GM12878 (cell line): ENCODE measurements around the gene PLP2. TPM values are rescaled to one million over a fixed set of nuclear protein-coding genes. Genes with fewer than 3 reads are reported as not detected.

ENCODE experiments used
- ATAC-seq: fragments of 200-7000 bp; cut with Tn5 transposase; 3 replicates; pipeline ENCODE4 v1.9.1; 2020; ENCODE audit warnings: mild to moderate bottlenecking, moderate library complexity
- BruUV-seq: library from RNA; stranded (reverse); fragments of 400-500 nt; replicated peaks from 2 replicates; lab custom pipeline; 2021; lab: Mats Ljungman, UMichigan
- CTCF ChIA-PET: fragments of 300-600 bp; sonication (Branson Sonifier 250); formaldehyde crosslinking; extraction: SDS; loops from one replicate; lab custom pipeline; 2021; ENCODE audit warnings: inconsistent platforms; lab: Yijun Ruan, JAX
- POLR2A ChIA-PET: fragments of 350-600 bp; formaldehyde crosslinking; extraction: SDS; loops from one replicate; lab custom pipeline; 2021; ENCODE audit warnings: inconsistent platforms; lab: Charles Lee
- RAD21 ChIA-PET: fragments of 300-600 bp; sonication (Branson Sonifier 250); formaldehyde crosslinking; loops from one replicate; lab custom pipeline; 2023; ENCODE audit warnings: antibody characterized with exemption; ENCODE audit not compliant: unreplicated experiment; lab: Charles Lee
- SMC1A ChIA-PET: fragments of 300-600 bp; sonication (Branson Sonifier 250); formaldehyde crosslinking; loops from one replicate; lab custom pipeline; 2023; ENCODE audit not compliant: unreplicated experiment, uncharacterized antibody; lab: Charles Lee
- DNase-seq: peaks from one replicate; pipeline ENCODE4 v3.0.0-alpha.2; 2011; ENCODE audit warnings: low read depth, low spot score
- FAIRE-seq: peaks from 3 replicates; lab custom pipeline; 2011; peaks lifted over from hg19 to GRCh38; lab: Jason Lieb, UNC
- H2AFZ ChIP-seq: 2 replicates; pipeline ENCODE4 v1.6.0; 2011; ENCODE audit warnings: low read depth, low read length, control low read depth; ENCODE audit not compliant: control insufficient read depth
- H3K27ac ChIP-seq: 2 replicates; pipeline ENCODE4 v1.5.1; 2011; ENCODE audit warnings: control low read depth; ENCODE audit not compliant: control insufficient read depth, insufficient read depth
- H3K27me3 ChIP-seq, 2 experiments: replicated peaks in 1 of 2; 2 replicates each; pipeline versions ENCODE4 v1.6.0 to v1.6.1; 2011; ENCODE audit warnings: low read length in 1 of 2; ENCODE audit not compliant: control insufficient read depth in 2 of 2, insufficient read depth in 2 of 2
- H3K36me3 ChIP-seq, 2 experiments: 2 replicates each; pipeline ENCODE4 v1.5.1; 2011; ENCODE audit warnings: low read length in 1 of 2; ENCODE audit not compliant: control insufficient read depth in 2 of 2, insufficient read depth in 2 of 2
- H3K4me1 ChIP-seq: 2 replicates; pipeline ENCODE4 v1.6.1; 2011; ENCODE audit warnings: mild to moderate bottlenecking, low read length, moderate library complexity, mixed read lengths; ENCODE audit not compliant: control insufficient read depth, insufficient read depth
- H3K4me2 ChIP-seq: 2 replicates; pipeline ENCODE4 v1.6.0; 2011; ENCODE audit warnings: control low read depth; ENCODE audit not compliant: control insufficient read depth, insufficient read depth
- H3K4me3 ChIP-seq: fragments of 200-600 bp; sonication (generic); 2 replicates; pipeline ENCODE4 v1.5.1; 2016
- H3K79me2 ChIP-seq: 2 replicates; pipeline ENCODE4 v1.6.0; 2011; ENCODE audit warnings: low read length; ENCODE audit not compliant: control insufficient read depth, insufficient read depth
- H3K9ac ChIP-seq: 2 replicates; pipeline ENCODE4 v1.8.0; 2011; ENCODE audit warnings: low read length, control low read depth, mixed read lengths; ENCODE audit not compliant: control insufficient read depth, insufficient read depth
- H3K9me3 ChIP-seq: replicated peaks from 3 replicates; pipeline ENCODE4 v1.5.1; 2011; ENCODE audit warnings: mild to moderate bottlenecking, low read length; ENCODE audit not compliant: control insufficient read depth, insufficient read depth
- H4K20me1 ChIP-seq: 2 replicates; pipeline ENCODE4 v1.6.0; 2011; ENCODE audit not compliant: control insufficient read depth, insufficient read depth
- EP300 ChIP-seq, 2 experiments: fragments of 150-350 bp in 1 of 2; IDR thresholded peaks; 2 replicates each; pipeline ENCODE4 v1.6.1; 2011 to 2012; ENCODE audit warnings: low read depth in 2 of 2, low read length in 2 of 2, borderline replicate concordance in 1 of 2, improper control_type of control experiment in 1 of 2, inconsistent platforms in 1 of 2; ENCODE audit not compliant: control insufficient read depth in 1 of 2
- GABPA ChIP-seq: IDR thresholded peaks from 2 replicates; pipeline ENCODE4 v1.6.1; 2014; ENCODE audit warnings: antibody characterized with exemption, low read depth, mild to moderate bottlenecking, inconsistent platforms
- HDAC6 ChIP-seq: fragments of 200-600 bp; sonication (generic); IDR thresholded peaks from one replicate; pipeline ENCODE4 v1.8.0; 2017; ENCODE audit warnings: antibody characterized with exemption; ENCODE audit not compliant: unreplicated experiment
- IRF4 ChIP-seq: IDR thresholded peaks from 2 replicates; pipeline ENCODE4 v1.6.1; 2011; ENCODE audit warnings: low read depth, low read length
- IRF5 ChIP-seq: fragments of 450-650 bp; IDR thresholded peaks from 2 replicates; pipeline ENCODE4 v1.6.1; 2017; ENCODE audit warnings: borderline replicate concordance
- MEF2B ChIP-seq: fragments of 450-650 bp; IDR thresholded peaks from 2 replicates; pipeline ENCODE4 v1.6.1; 2018; ENCODE audit warnings: mild to moderate bottlenecking, moderate library complexity; ENCODE audit not compliant: partially characterized antibody, poor library complexity, severe bottlenecking
- MTA2 ChIP-seq: fragments of 450-650 bp; IDR thresholded peaks from 2 replicates; pipeline ENCODE4 v1.6.1; 2016; ENCODE audit warnings: low read depth, mild to moderate bottlenecking, moderate library complexity
- NR2C1 ChIP-seq: fragments of 450-650 bp; IDR thresholded peaks from 2 replicates; pipeline ENCODE4 v1.6.1; 2017; ENCODE audit warnings: antibody characterized with exemption, mild to moderate bottlenecking, moderate library complexity
- NR2F1 ChIP-seq: fragments of 450-650 bp; conservative IDR thresholded peaks from 2 replicates; pipeline ENCODE4 v1.6.1; 2017; ENCODE audit warnings: mild to moderate bottlenecking
- RCOR1 ChIP-seq: conservative IDR thresholded peaks from 2 replicates; pipeline ENCODE4 v1.6.1; 2012; ENCODE audit warnings: low read depth, low read length, improper control_type of control experiment
- STAT1 ChIP-seq: fragments of 450-650 bp; conservative IDR thresholded peaks from 2 replicates; pipeline ENCODE4 v1.6.1; 2014; ENCODE audit warnings: antibody characterized with exemption, mild to moderate bottlenecking
- WGBS: methylation state at CpG from one replicate; pipeline ENCODE4 v1.1.6; 2016; ENCODE audit warnings: low lambda C conversion rate; ENCODE audit not compliant: insufficient replicate concordance, insufficient coverage; ENCODE audit errors: missing lambda C conversion rate; 5-methylcytosine and 5-hydroxymethylcytosine counted together
- in situ Hi-C: fragments of 300-500 bp; cut with MboI; formaldehyde crosslinking; loops from 9 replicates; pipeline ENCODE4 v1.14.3; 2018; ENCODE audit warnings: mixed read lengths
- intact Hi-C: fragments of 100-400 bp; cut with micrococcal nuclease; formaldehyde crosslinking; loops from one replicate; pipeline ENCODE4 v1.14.2; 2022; ENCODE audit not compliant: unreplicated experiment
- polyA plus RNA-seq, 11 experiments: library from polyadenylated mRNA; depleted of rRNA in 4 of 11; unstranded in 6 of 11; stranded (reverse) in 5 of 11; fragments of >200 nt; fragmentation: Nextera tagmentation in 4 of 11; fragmentation: Illumina TruSeq in 1 of 11; extraction: Ambion mirVana in 4 of 11; extraction: Trizol in 1 of 11; gene quantifications; 1 replicate in 1 of 11; 2 replicates in 10 of 11; pipeline versions ENCODE4 v1.2.1 to v1.2.3, GENCODE V29; 2011 to 2016; ENCODE audit warnings: inconsistent platforms in 2 of 11, missing spikeins in 2 of 11, low read depth in 1 of 11
- small RNA-seq: library from RNA; depleted of rRNA; stranded (forward); fragments of <200 nt; gene quantifications from one replicate; pipeline ENCODE3, GENCODE V24; 2014
- total RNA-seq, 4 experiments: library from RNA; depleted of rRNA in 3 of 4; stranded (reverse); fragments of >200 nt in 3 of 4; fragmentation: Illumina TruSeq in 1 of 4; extraction: Trizol in 1 of 4; gene quantifications; 2 replicates each; pipeline versions ENCODE4 v1.2.1 to v1.2.3, GENCODE V29; 2013 to 2021
- TF ChIP-seq, protein P1 (sequence below): fragments of 450-650 bp; formaldehyde crosslinking; IDR thresholded peaks from 2 replicates; pipeline ENCODE4 v1.5.0; 2022; ENCODE audit warnings: mild to moderate bottlenecking, missing genetic modification characterization

PLP2 gene
- total and polyA plus RNA-seq, 10 of the 15 experiments (the other 5 are each of a cell fraction or from before 2014, with no cell fraction given): 56.6 to 177 (median 99.3) TPM

DNA sequence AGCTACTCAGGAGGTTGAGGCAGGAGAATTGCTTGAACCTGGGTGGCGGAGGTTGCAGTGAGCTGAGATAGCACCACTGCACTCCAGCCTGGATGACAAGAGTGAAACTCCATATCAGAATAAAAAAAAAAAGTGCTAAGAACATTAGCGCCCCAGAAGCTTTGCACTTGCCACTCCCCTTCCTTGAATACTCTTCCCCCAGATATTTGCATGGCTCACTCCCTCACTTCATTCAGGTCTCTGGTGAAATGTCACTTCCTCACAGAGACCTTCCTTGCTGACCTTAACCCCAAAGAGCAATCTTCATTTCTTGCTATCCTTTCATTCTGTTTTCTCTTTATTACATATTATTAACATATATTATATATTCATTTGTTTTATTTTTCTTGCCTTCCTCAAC is 50.2 kb downstream of the PLP2 start:
- H3K9ac ChIP-seq: no peak overlapping the region
- no TSS peak for BruUV-seq
- no peak overlapping the region for H3K4me2 ChIP-seq
- 39% methylated on average over 2 of the region's 2 CpGs for WGBS
- no peaks in the 10 kb centered on the region for H3K79me2 ChIP-seq
- no peak overlapping the region for H3K27ac ChIP-seq
- no peak overlapping the region for H3K4me3 ChIP-seq
- no peaks in the 10 kb centered on the region; the same call in 2 of the 3 replicates for H3K9me3 ChIP-seq
- no peaks in the 10 kb centered on the region for H3K4me1 ChIP-seq
- no peaks in the 10 kb centered on the region for H4K20me1 ChIP-seq
- DNase-seq: no peak
- in situ Hi-C loops: no loop called here
- H3K27me3 ChIP-seq: no peaks in the 10 kb centered on the region
- intact Hi-C loops: no loop called here
- RAD21 ChIA-PET: no interaction called here
- POLR2A ChIA-PET: no interaction called here
- no peak for FAIRE-seq
- CTCF ChIA-PET: no interaction called here
- TF ChIP-seq MTA2 (no peak), HDAC6 (no peak), EP300 (IDR thresholded peaks at IDR 0.05; ENCODE audit: borderline replicate concordance in 1 of 2, control insufficient read depth in 1 of 2, low read depth in 2 of 2, low read length in 2 of 2) (no peak), MEF2B (no peak), IRF5 (no peak), NR2C1 (no peak), RCOR1 (no peak), IRF4 (no peak), GABPA (no peak), NR2F1 (no peak), STAT1 (no peak)
- TF ChIP-seq, protein P1, sequence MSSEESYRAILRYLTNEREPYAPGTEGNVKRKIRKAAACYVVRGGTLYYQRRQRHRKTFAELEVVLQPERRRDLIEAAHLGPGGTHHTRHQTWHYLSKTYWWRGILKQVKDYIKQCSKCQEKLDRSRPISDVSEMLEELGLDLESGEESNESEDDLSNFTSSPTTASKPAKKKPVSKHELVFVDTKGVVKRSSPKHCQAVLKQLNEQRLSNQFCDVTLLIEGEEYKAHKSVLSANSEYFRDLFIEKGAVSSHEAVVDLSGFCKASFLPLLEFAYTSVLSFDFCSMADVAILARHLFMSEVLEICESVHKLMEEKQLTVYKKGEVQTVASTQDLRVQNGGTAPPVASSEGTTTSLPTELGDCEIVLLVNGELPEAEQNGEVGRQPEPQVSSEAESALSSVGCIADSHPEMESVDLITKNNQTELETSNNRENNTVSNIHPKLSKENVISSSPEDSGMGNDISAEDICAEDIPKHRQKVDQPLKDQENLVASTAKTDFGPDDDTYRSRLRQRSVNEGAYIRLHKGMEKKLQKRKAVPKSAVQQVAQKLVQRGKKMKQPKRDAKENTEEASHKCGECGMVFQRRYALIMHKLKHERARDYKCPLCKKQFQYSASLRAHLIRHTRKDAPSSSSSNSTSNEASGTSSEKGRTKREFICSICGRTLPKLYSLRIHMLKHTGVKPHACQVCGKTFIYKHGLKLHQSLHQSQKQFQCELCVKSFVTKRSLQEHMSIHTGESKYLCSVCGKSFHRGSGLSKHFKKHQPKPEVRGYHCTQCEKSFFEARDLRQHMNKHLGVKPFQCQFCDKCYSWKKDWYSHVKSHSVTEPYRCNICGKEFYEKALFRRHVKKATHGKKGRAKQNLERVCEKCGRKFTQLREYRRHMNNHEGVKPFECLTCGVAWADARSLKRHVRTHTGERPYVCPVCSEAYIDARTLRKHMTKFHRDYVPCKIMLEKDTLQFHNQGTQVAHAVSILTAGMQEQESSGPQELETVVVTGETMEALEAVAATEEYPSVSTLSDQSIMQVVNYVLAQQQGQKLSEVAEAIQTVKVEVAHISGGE (CRISPR knock-in tag): no peak
- no peaks in the 10 kb centered on the region for H3K36me3 ChIP-seq
- H2AFZ ChIP-seq: no peak overlapping the region
- ATAC-seq: no peak
- SMC1A ChIA-PET: no interaction called here

Small RNAs within 50 kb of the gene (small RNA-seq; reads per million reads assigned to genes)
- not detected for gene RN7SL262P

Other genes starting within 250 kb of the PLP2 start
Only the 7 nearest of the 18 such genes appear.
- gene WDR45, start 92.0 kb upstream of the PLP2 start, total RNA-seq (2014; rRNA removed): 14.9 and 20.4 TPM in 2 replicates
- 12.5 and 12.7 TPM in 2 replicates for gene WDR45, start 92.0 kb upstream of the PLP2 start, total RNA-seq (2014; rRNA removed; fragmentation: Illumina TruSeq; extraction: Trizol)
- gene WDR45, start 92.0 kb upstream of the PLP2 start, total RNA-seq (2021): 19.7 and 20.8 TPM in 2 replicates
- gene WDR45, start 92.0 kb upstream of the PLP2 start, polyA plus RNA-seq (2011; rRNA removed): 18.2 and 29.8 TPM in 2 replicates
- gene WDR45, start 92.0 kb upstream of the PLP2 start, polyA plus RNA-seq (2014; fragmentation: Illumina TruSeq; extraction: Trizol): 18.6 and 19.7 TPM in 2 replicates
- 10 to 100 TPM in 1 of 2 experiments, 1 to 10 TPM in 1; 5.9 to 10.3 TPM for gene WDR45, start 92.0 kb upstream of the PLP2 start, polyA plus RNA-seq (2014; fragmentation: Nextera tagmentation; extraction: Ambion mirVana)
- 29.7 and 30.9 TPM in 2 replicates for gene WDR45, start 92.0 kb upstream of the PLP2 start, polyA plus RNA-seq (2014; rRNA removed)
- gene WDR45, start 92.0 kb upstream of the PLP2 start, polyA plus RNA-seq (2016; fragmentation: Nextera tagmentation; extraction: Ambion mirVana): 10 to 100 TPM; 22.1 to 25.4 TPM
- 23.6 and 26.6 TPM in 2 replicates for gene GPKOW, start 48.2 kb upstream of the PLP2 start, total RNA-seq (2014; rRNA removed)
- gene GPKOW, start 48.2 kb upstream of the PLP2 start, total RNA-seq (2014; rRNA removed; fragmentation: Illumina TruSeq; extraction: Trizol): 15.7 and 16.5 TPM in 2 replicates
- 18.9 and 21.8 TPM in 2 replicates for gene GPKOW, start 48.2 kb upstream of the PLP2 start, total RNA-seq (2021)
- gene GPKOW, start 48.2 kb upstream of the PLP2 start, polyA plus RNA-seq (2011; rRNA removed): 20.1 and 25.5 TPM in 2 replicates
- 13.9 and 20.6 TPM in 2 replicates for gene GPKOW, start 48.2 kb upstream of the PLP2 start, polyA plus RNA-seq (2014; fragmentation: Illumina TruSeq; extraction: Trizol)
- 1 to 10 TPM; 3.3 to 5.1 TPM for gene GPKOW, start 48.2 kb upstream of the PLP2 start, polyA plus RNA-seq (2014; fragmentation: Nextera tagmentation; extraction: Ambion mirVana)
- gene GPKOW, start 48.2 kb upstream of the PLP2 start, polyA plus RNA-seq (2014; rRNA removed): 23.0 and 25.0 TPM in 2 replicates
- gene GPKOW, start 48.2 kb upstream of the PLP2 start, polyA plus RNA-seq (2016; fragmentation: Nextera tagmentation; extraction: Ambion mirVana): 10 to 100 TPM; 21.1 to 24.6 TPM
- 1.3 and 2.5 TPM in 2 replicates for gene MAGIX, start 9.1 kb upstream of the PLP2 start, total RNA-seq (2014; rRNA removed)
- gene MAGIX, start 9.1 kb upstream of the PLP2 start, total RNA-seq (2014; rRNA removed; fragmentation: Illumina TruSeq; extraction: Trizol): 0.09 and 0.18 TPM in 2 replicates
- gene MAGIX, start 9.1 kb upstream of the PLP2 start, total RNA-seq (2021): 0.66 and 1.3 TPM in 2 replicates
- 0.30 and 0.33 TPM in 2 replicates for gene MAGIX, start 9.1 kb upstream of the PLP2 start, polyA plus RNA-seq (2011; rRNA removed)
- 0.31 TPM in 1 of 2 replicates, not detected in the other for gene MAGIX, start 9.1 kb upstream of the PLP2 start, polyA plus RNA-seq (2014; fragmentation: Illumina TruSeq; extraction: Trizol)
- under 1 TPM; 0.03 to 0.09 TPM for gene MAGIX, start 9.1 kb upstream of the PLP2 start, polyA plus RNA-seq (2014; fragmentation: Nextera tagmentation; extraction: Ambion mirVana)
- 1.4 and 2.0 TPM in 2 replicates for gene MAGIX, start 9.1 kb upstream of the PLP2 start, polyA plus RNA-seq (2014; rRNA removed)
- 1 to 10 TPM; 1.4 to 1.8 TPM for gene MAGIX, start 9.1 kb upstream of the PLP2 start, polyA plus RNA-seq (2016; fragmentation: Nextera tagmentation; extraction: Ambion mirVana)
- gene PRICKLE3, start 14.5 kb downstream of the PLP2 start, total RNA-seq (2014; rRNA removed): 7.0 and 12.2 TPM in 2 replicates
- 3.3 and 4.9 TPM in 2 replicates for gene PRICKLE3, start 14.5 kb downstream of the PLP2 start, total RNA-seq (2014; rRNA removed; fragmentation: Illumina TruSeq; extraction: Trizol)
- 16.8 and 17.4 TPM in 2 replicates for gene PRICKLE3, start 14.5 kb downstream of the PLP2 start, total RNA-seq (2021)
- gene PRICKLE3, start 14.5 kb downstream of the PLP2 start, polyA plus RNA-seq (2011; rRNA removed): 2.7 and 6.4 TPM in 2 replicates
- gene PRICKLE3, start 14.5 kb downstream of the PLP2 start, polyA plus RNA-seq (2014; fragmentation: Illumina TruSeq; extraction: Trizol): 2.3 and 6.0 TPM in 2 replicates
- gene PRICKLE3, start 14.5 kb downstream of the PLP2 start, polyA plus RNA-seq (2014; fragmentation: Nextera tagmentation; extraction: Ambion mirVana): under 1 TPM; 0.69 to 0.88 TPM
- gene PRICKLE3, start 14.5 kb downstream of the PLP2 start, polyA plus RNA-seq (2014; rRNA removed): 16.1 and 16.5 TPM in 2 replicates
- 1 to 10 TPM; 8.7 to 9.1 TPM for gene PRICKLE3, start 14.5 kb downstream of the PLP2 start, polyA plus RNA-seq (2016; fragmentation: Nextera tagmentation; extraction: Ambion mirVana)
- gene SYP, start 28.3 kb downstream of the PLP2 start, total RNA-seq (2014; rRNA removed): 0.68 and 0.76 TPM in 2 replicates
- 0.81 and 1.0 TPM in 2 replicates for gene SYP, start 28.3 kb downstream of the PLP2 start, total RNA-seq (2014; rRNA removed; fragmentation: Illumina TruSeq; extraction: Trizol)
- gene SYP, start 28.3 kb downstream of the PLP2 start, total RNA-seq (2021): 0.48 and 0.49 TPM in 2 replicates
- gene SYP, start 28.3 kb downstream of the PLP2 start, polyA plus RNA-seq (2011; rRNA removed): 0.85 and 0.87 TPM in 2 replicates
- 0.68 and 0.86 TPM in 2 replicates for gene SYP, start 28.3 kb downstream of the PLP2 start, polyA plus RNA-seq (2014; fragmentation: Illumina TruSeq; extraction: Trizol)
- gene SYP, start 28.3 kb downstream of the PLP2 start, polyA plus RNA-seq (2014; fragmentation: Nextera tagmentation; extraction: Ambion mirVana): under 1 TPM; 0.34 to 0.47 TPM
- 1.2 and 1.7 TPM in 2 replicates for gene SYP, start 28.3 kb downstream of the PLP2 start, polyA plus RNA-seq (2014; rRNA removed)
- 1 to 10 TPM; 1.0 to 1.1 TPM for gene SYP, start 28.3 kb downstream of the PLP2 start, polyA plus RNA-seq (2016; fragmentation: Nextera tagmentation; extraction: Ambion mirVana)
- not detected in 2 replicates for gene CACNA1F, start 61.4 kb downstream of the PLP2 start, total RNA-seq (2014; rRNA removed)
- not detected in 2 replicates for gene CACNA1F, start 61.4 kb downstream of the PLP2 start, total RNA-seq (2014; rRNA removed; fragmentation: Illumina TruSeq; extraction: Trizol)
- gene CACNA1F, start 61.4 kb downstream of the PLP2 start, total RNA-seq (2021): 0.05 TPM in 2 replicates
- 0.03 and 0.19 TPM in 2 replicates for gene CACNA1F, start 61.4 kb downstream of the PLP2 start, polyA plus RNA-seq (2011; rRNA removed)
- 0.01 TPM in 1 of 2 replicates, not detected in the other for gene CACNA1F, start 61.4 kb downstream of the PLP2 start, polyA plus RNA-seq (2014; fragmentation: Illumina TruSeq; extraction: Trizol)
- not detected for gene CACNA1F, start 61.4 kb downstream of the PLP2 start, polyA plus RNA-seq (2014; fragmentation: Nextera tagmentation; extraction: Ambion mirVana)
- 0.04 and 0.13 TPM in 2 replicates for gene CACNA1F, start 61.4 kb downstream of the PLP2 start, polyA plus RNA-seq (2014; rRNA removed)
- under 1 TPM in 1 of 2 experiments, not detected in 1; 0.32 TPM for gene CACNA1F, start 61.4 kb downstream of the PLP2 start, polyA plus RNA-seq (2016; fragmentation: Nextera tagmentation; extraction: Ambion mirVana)
- 14.5 and 16.8 TPM in 2 replicates for gene CCDC22, start 63.6 kb downstream of the PLP2 start, total RNA-seq (2014; rRNA removed)
- gene CCDC22, start 63.6 kb downstream of the PLP2 start, total RNA-seq (2014; rRNA removed; fragmentation: Illumina TruSeq; extraction: Trizol): 5.1 and 5.2 TPM in 2 replicates
- gene CCDC22, start 63.6 kb downstream of the PLP2 start, total RNA-seq (2021): 23.6 and 24.6 TPM in 2 replicates
- gene CCDC22, start 63.6 kb downstream of the PLP2 start, polyA plus RNA-seq (2011; rRNA removed): 4.4 and 13.9 TPM in 2 replicates
- gene CCDC22, start 63.6 kb downstream of the PLP2 start, polyA plus RNA-seq (2014; fragmentation: Illumina TruSeq; extraction: Trizol): 1.8 and 5.0 TPM in 2 replicates
- 1 to 10 TPM in 1 of 2 experiments, under 1 TPM in 1; 0.34 to 1.6 TPM for gene CCDC22, start 63.6 kb downstream of the PLP2 start, polyA plus RNA-seq (2014; fragmentation: Nextera tagmentation; extraction: Ambion mirVana)
- gene CCDC22, start 63.6 kb downstream of the PLP2 start, polyA plus RNA-seq (2014; rRNA removed): 15.1 and 18.6 TPM in 2 replicates
- 10 to 100 TPM; 16.1 to 18.2 TPM for gene CCDC22, start 63.6 kb downstream of the PLP2 start, polyA plus RNA-seq (2016; fragmentation: Nextera tagmentation; extraction: Ambion mirVana)